22Rv1 (cell line): ENCODE data around the gene PARVG.

ENCODE experiments used
- H3K27ac ChIP-seq: fragments of 450-650 bp; 2 replicates; pipeline ENCODE4 v1.5.1; 2017
- ZFX ChIP-seq: fragments of 450-650 bp; IDR thresholded peaks from 2 replicates; pipeline ENCODE4 v1.6.1; 2017; ENCODE audit warnings: antibody characterized with exemption, borderline replicate concordance
- TF ChIP-seq, protein P1 (sequence below): fragments of 450-650 bp; IDR thresholded peaks from 2 replicates; pipeline ENCODE4 v1.5.1; 2017; ENCODE audit warnings: mild to moderate bottlenecking

Gene PARVG

DNA sequence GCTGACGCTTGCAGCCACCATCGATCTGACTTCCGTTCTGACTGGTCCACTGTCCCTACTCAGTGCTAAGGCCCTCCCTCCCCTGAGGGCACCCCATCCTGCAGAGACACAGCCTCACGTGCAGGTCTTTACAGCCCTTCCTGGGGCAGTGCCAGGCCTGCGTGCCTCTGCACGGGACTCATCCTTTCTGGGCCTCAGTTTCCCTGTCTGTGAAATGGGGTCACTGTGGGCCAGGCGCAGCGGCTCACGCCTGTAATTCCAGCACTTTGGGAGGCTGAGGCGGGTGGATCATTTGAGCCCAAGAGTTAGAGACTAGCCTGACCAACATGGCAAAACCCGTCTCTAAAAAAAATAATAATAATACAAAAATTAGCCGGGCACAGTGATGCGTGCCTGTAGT lies 17.8 kb upstream of the PARVG start:
- H3K27ac ChIP-seq, result no peak overlapping the region
- TF ChIP-seq ZFX, result no peak
- TF ChIP-seq, protein P1, sequence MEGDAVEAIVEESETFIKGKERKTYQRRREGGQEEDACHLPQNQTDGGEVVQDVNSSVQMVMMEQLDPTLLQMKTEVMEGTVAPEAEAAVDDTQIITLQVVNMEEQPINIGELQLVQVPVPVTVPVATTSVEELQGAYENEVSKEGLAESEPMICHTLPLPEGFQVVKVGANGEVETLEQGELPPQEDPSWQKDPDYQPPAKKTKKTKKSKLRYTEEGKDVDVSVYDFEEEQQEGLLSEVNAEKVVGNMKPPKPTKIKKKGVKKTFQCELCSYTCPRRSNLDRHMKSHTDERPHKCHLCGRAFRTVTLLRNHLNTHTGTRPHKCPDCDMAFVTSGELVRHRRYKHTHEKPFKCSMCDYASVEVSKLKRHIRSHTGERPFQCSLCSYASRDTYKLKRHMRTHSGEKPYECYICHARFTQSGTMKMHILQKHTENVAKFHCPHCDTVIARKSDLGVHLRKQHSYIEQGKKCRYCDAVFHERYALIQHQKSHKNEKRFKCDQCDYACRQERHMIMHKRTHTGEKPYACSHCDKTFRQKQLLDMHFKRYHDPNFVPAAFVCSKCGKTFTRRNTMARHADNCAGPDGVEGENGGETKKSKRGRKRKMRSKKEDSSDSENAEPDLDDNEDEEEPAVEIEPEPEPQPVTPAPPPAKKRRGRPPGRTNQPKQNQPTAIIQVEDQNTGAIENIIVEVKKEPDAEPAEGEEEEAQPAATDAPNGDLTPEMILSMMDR, result no peak

DNA sequence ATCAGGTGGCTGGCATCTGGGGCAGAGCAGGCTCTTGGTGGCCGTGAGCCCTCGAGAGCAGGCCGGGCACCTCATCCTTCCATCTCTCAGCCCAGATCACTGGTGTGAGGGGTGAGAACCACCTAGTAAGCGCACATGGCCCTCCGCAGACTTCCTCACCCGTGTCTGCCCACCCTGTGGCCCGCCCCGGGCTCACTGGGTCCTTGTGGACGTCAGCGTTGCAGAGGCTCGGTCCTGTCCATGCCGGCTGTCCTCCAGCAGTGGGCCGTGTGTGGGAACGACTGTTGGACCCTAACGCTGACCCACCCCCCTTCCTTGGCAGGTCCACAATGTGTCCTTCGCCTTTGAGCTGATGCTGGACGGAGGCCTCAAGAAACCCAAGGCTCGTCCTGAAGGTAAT lies 17.2 kb upstream of the PARVG start:
- TF ChIP-seq, protein P1, result no peak
- TF ChIP-seq ZFX, result no peak
- H3K27ac ChIP-seq, result no peak overlapping the region

DNA sequence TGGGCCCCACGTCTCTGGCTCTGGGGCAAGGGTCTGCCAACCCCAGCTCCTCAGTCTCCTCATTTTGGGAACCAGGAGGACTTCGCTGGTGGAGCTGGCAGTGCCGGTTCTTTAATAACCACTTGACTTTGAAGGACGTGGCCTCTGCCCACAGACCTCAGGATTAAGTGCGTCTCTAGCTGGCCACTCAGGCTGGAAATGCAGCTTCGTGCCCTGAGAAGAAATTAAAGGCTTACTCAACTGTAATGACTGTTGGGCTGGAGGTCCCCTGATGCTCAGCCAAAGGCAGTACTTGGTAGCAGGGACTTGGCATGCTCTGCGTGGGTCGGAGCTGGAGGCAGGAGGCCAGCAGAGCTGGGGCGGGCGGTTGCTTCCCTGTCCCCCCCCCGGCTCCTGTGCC lies 16.7 kb upstream of the PARVG start:
- no peak overlapping the region for H3K27ac ChIP-seq
- no peak for TF ChIP-seq ZFX
- TF ChIP-seq, protein P1, result no peak

DNA sequence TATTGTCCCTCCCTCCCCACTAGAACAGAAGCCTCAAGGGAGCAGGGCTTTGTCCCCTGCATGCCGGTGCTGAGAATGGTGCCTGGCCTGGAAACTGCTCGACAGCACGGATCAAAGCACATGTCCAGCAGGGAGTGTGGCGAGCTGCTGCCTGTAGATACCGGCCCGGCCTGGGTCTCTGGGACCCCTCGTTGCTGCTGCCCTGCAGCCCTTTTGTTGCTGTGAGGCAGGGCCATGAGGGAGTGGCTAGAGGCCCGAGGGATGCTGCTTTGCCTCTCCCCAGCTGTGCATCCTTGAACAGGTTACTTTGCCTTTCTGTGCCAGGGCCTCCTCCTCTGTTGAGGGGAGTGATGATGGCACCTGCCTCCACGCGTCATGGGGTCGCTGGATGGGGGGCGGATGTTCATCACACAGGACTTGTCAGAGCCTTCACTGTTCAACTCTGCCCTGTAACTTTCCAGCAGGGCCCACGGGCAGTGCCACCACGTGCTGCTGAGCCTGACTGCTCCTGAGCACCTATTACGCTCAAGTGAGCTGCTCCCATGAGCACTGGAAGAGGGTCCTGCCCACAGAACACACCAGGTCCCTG lies 15.3 kb upstream of the PARVG start:
- TF ChIP-seq ZFX, result no peak
- TF ChIP-seq, protein P1, result no peak
- H3K27ac ChIP-seq, result no peak overlapping the region

DNA sequence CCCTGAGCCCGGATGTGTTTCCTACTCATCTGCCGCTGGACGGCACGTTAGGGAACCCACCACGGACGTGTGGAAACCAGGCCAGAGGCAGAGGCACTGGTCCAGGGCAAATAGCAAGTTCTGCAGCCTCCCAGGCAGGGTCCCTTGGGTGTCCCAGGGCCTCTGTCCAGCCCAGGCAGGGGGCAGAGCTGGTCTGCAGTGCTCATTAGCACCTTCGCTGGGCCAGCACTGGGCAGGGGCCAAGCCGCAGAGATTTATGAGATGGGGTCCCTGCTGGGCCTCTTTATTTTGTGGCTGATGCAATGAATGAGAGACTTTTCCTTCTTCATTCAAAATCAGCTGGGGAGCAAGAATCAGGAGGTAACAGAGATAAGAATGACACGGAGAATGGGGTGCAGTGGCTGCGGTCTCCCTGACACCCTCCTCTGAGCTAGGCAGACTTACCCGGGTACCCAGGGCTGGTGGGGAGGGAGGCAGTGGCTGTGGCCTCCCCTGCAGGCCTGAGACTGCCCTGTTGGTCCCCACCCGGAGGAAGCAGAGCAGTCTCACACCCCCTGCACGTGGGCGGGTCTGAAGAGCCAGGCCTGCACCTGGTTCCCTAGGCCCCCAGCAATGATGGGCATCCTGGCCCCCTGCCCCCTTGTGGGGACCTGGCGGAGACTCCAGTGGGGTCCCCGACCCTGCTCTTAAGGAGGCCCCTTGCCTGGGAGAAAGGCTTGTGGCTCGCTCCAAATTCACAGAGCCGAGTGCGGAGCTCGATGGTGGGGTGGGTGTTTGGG lies 14.0 kb upstream of the PARVG start:
- no peak overlapping the region for H3K27ac ChIP-seq
- TF ChIP-seq ZFX, result no peak
- TF ChIP-seq, protein P1, result no peak

DNA sequence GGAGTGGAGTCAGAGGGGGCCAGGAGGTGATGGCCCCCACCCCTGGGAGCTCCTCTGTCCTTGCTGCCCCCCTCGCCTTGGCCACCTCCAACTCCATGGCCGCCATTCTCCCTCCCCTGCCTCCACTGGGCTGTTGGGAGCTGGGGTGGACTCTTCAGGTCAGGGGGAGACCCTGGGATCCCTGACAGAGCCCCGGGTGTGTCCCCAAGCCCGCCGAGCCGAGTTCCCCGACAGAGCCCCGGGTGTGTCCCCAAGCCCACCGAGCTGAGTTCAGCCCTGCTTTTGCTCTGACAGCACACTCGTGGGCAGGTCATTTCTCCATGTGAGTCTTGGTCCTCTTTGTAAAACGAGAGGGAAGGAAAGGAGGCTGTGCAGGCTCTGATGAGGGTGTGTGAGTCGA lies 13.2 kb upstream of the PARVG start:
- no peak overlapping the region for H3K27ac ChIP-seq
- TF ChIP-seq ZFX, result no peak
- TF ChIP-seq, protein P1, result no peak

DNA sequence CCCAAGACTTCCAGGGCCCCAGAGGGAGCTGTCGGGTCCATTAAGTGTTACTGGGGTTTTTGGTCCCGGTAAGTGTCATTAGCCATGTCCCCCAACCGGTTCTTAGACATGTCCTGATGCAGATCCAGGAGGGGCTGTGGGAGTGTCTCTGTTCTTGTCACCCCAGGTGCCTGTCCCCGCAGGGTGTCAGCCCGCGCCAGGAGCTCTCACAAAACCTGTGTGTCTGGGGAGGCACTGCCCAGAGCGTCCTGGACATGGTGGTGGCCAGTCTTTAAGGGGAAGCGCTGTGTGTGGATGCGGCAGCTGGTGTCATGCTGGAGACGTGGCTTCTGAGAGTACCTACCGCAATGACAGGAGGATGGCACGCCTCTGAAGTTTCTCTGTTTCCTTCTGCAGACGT lies 12.5 kb upstream of the PARVG start:
- H3K27ac ChIP-seq, result no peak overlapping the region
- TF ChIP-seq ZFX, result no peak
- TF ChIP-seq, protein P1, result no peak
